NCI-H187 treated with DMSO at 0.1 percent for 48 hours (cell line): Measurements from ENCODE around the gene KANK4.

Experiments
- DNase-seq: peaks from one replicate; lab custom pipeline; 2025; lab: John Stamatoyannopoulos, UW

KANK4 gene

DNA sequence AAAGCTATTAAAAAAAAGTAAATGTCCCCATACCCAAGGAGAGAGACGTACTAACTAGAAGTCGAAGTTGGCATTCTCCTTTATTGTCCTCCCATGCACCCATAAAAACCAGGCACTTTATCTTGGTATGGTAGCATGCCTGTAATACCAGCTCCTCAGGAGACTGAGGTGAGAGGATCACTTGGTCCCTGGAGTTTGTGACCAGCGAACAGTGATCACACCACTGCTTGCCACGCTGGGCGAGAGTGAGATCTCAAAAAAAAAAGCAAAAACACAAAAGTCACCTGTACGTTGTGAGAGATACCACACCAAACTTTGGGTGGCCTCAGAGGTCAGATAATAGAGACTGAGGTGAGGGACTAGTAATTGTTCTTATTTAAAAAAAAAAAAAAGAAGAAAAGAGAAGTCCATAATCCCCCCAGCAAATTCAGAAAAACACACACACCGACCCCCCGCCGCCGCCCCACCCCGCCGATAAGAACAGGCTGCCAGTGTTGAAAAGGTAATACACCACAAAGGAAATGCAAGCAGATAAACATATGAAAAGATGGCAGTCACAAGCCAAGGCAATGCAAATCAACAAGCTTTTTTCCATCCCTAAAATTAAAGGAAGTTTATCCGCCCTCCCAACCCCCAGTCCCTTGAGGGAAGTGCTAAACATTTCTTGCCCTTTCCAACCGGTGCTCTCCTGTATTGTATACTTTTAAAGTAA lies 121.0 kb downstream of the KANK4 start:
- DNase-seq = no peak

- no peak for DNase-seq
Observed at GRCh38 chr1:62196086-62196690, 123.0 kb downstream of the KANK4 start.

DNA sequence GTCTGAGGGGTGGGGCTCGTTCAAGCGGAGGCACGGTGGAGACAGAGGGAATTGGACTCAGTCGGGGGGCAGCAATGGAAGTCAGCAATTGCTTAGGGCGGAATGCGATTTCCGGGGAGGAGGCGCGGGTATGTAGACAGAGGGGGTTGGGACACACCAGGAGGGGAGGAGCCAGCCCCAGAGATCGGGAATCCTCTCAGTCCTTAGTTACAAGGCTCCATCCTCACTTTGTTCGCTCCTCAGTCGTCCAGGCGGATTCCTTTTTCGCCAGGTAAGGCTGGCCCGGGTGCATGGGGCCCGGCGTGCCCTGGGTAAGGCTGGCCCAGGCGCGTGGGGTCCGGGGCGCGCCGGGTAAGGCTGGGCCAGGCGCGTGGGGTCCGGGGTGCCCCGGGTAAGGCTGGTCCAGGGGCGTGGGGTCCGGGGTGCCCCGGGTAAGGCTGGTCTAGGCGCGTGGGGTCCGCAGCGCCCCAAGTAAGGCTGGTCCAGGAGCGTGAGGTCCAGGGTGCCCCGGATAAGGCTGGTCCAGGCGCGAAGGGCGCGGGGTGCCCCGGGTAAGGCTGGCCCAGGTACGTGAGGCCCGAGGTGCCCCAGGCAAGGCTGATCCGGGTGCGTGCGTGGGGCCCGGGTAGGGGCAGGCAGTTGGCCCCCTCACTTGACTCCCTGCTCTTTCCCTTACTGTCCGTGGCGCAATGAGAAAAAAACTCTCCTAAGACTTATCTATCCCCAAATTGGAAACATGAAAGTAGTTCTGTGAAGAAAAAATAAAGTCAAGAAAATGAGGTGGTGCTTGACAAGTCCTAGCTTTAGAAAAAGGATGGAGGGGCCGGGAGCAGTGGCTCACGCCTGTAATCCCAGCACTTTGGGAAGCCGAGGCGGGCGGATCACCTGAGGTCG lies 124.3 kb downstream of the KANK4 start, which contains the start of gene L1TD1:
Gene L1TD1, plus strand, starts transcription at position 199 of the 894 bp plus-strand sequence. CDS start 11,780 bp downstream, outside the sequence.
- no peak for DNase-seq

DNA sequence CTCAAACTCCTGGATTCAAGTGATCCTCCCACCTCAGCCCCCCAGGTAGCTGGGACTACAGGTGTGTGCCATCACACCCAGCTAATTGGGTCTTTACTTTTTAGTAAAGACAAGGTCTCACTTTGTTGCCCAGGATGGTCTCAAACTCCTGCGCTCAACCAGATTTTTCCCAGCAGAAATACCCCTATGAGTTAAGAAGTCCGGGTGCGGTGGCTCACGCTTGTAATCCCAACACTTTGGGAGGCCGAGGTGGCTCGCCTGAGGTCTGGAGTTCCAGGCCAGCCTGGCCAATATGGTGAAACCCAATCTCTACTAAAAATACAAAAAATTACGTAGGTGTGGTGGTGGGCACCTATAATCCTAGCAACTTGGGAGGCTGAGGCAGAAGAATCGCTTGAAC lies 131.1 kb downstream of the KANK4 start:
- no peak for DNase-seq

- no peak for DNase-seq
Observed at GRCh38 chr1:62187548-62187947, 131.7 kb downstream of the KANK4 start.
